GM12873 (cell line): ENCODE measurements around the gene CCDC9B.

Source experiments
- TF ChIP-seq, protein P1 (sequence below): IDR thresholded peaks from 2 replicates; pipeline ENCODE4 v1.5.1; 2012; ENCODE audit warnings: low read depth, mild to moderate bottlenecking, moderate library complexity, low read length, control low read depth; ENCODE audit not compliant: insufficient read depth; ENCODE audit errors: missing control alignments

The CCDC9B gene

DNA sequence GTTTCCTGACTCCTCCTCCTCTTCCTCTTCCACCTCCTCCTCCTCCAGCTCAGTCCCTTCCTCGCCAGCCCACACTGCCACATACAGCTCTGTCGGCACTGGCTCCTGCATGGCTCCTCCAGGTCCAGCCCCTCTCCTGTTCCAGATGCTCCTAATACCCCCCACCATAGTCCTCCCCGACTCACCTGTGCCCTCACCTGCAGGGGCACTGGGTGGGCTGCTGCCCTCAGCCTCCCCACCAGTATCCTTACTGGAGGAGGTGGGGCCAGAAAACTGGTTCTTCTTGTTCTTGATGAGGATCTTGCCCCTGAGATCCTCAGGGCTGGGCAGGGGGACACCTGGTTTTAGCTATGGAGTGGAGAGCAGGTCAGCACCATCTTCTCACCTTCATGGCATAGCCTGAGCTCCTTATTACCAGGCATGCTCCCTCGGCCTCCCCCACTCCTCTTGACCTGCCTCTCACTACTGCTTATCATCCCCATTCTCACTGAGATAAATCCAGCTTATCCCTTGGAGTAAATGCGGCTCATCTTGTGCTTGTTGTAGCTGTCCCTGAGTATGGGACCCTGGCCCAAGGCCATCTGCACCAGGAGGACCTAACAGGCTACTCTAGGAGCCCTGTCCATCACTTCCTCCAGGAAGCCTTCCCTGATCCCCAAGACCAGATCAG, 44.0 kb downstream of the CCDC9B start:
- TF ChIP-seq, protein P1, sequence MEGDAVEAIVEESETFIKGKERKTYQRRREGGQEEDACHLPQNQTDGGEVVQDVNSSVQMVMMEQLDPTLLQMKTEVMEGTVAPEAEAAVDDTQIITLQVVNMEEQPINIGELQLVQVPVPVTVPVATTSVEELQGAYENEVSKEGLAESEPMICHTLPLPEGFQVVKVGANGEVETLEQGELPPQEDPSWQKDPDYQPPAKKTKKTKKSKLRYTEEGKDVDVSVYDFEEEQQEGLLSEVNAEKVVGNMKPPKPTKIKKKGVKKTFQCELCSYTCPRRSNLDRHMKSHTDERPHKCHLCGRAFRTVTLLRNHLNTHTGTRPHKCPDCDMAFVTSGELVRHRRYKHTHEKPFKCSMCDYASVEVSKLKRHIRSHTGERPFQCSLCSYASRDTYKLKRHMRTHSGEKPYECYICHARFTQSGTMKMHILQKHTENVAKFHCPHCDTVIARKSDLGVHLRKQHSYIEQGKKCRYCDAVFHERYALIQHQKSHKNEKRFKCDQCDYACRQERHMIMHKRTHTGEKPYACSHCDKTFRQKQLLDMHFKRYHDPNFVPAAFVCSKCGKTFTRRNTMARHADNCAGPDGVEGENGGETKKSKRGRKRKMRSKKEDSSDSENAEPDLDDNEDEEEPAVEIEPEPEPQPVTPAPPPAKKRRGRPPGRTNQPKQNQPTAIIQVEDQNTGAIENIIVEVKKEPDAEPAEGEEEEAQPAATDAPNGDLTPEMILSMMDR, result no peak

DNA sequence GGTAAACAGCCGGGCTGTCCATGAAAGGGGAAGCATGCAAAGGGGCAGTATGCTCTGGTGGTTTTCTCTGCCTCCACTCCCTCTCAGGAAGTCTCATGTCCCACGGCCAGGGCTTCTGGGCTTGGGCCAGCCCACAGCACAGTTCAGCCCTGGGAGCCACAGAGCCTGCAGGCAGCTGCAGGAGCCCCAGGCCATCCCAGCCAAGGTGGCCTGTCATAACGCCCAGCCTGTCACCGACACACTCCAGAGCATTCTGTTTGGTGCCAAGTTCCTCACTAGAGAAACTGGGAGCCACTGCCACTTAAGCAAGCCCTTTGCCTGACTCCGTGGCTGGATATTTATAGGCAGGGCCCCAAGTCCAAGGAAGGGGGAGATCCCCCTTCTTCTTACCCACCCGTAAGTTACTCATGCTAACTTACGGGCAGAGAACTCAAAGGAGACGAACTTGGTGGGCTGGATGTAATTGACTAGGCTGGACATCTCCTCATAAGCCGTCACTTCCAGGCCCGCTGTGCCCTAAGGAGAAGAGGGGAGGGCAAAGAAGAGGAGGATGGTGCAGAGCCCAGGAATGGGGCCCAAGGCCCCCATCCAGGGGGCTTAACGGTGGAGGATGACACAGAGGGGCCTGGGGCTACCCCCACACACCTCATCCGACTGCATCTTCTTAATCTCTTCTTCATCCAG, 44.7 kb downstream of the CCDC9B start:
- TF ChIP-seq, protein P1, result no peak

DNA sequence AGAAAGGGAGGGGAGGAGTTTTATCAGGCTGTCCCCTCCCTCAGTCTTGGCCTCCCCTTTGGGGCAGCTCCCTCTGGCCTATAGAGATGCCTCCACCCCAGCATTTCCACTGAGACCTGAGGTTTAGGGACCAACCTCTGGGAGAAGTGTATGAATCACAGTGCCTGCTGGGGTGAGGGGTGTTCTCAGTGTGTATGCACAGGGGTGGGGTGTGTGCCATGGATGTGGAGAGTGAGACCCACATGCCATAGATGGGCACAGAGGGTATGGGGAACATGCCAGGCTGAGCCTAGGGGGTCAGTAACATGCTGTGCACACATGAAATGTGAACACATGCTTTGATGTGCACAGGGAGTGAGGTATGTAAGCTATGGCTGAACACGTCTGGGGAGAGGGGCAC, 45.4 kb downstream of the CCDC9B start:
- TF ChIP-seq, protein P1, result no peak

DNA sequence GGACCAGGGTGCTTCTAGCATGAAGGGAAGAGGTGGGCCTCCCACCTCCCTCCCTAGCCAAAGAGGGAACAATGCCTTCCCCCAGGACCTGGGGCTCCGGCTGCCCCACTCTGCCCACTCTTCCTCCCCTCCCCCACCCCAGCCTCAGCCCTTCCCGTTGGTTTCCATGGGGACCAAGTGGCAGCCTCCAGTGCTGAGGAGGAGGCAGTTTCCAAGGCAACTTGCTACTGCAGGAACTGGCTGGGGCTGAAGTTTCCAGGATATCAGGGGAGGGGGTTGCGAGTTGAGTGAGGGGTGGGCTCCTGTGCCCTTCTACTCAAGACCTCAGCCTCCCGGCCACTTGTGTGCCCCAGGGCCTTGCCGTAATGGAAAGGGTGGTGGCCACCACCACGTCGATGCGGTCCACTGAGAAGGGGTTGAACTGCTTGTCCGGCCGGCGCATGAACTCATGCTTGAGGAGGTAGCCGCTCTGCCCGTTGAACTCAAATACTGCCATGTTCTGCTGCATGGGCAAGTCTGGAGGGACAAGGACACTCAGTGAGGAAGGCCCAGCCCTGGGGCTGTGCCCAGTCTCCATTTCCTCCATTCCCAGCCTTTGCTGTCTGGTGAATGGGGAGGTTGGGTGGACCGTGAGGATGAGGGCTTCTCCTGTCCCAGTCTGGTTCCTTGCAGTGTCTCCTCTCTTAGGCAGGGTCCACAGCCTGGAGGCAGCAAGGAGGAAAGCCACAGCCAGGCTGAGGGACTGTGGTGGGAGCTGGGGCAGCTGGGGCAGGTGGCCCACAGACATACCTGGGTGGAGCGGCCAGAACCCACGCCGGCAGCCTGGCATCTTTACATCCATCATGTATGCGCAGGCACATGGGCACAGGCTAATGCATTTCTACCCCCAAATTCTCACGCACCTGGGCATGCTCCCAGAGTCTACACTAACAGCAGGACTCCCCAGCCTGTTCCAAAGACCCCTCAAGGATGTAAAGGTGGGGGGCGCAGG, 46.5 kb downstream of the CCDC9B start:
- TF ChIP-seq, protein P1, result no peak

DNA sequence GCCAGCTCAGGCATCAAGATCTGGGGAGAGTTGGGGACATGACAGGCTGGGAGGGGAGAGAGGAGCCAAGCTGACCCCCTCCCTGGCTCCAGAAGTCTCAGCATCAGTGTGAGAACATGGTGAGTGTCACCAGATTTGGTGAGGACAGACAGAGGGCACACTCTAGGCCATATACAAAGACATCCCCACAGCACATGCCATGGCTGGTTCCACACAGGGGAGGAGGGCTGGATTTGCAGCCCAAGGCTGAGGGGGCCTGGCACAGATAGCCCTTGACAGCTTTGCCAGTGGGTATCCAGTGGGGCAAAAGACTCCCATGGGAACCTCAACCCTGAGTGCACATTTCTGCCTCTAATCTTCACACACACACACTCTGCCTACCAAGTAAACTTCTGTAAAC, 47.7 kb downstream of the CCDC9B start:
- TF ChIP-seq, protein P1, result no peak

DNA sequence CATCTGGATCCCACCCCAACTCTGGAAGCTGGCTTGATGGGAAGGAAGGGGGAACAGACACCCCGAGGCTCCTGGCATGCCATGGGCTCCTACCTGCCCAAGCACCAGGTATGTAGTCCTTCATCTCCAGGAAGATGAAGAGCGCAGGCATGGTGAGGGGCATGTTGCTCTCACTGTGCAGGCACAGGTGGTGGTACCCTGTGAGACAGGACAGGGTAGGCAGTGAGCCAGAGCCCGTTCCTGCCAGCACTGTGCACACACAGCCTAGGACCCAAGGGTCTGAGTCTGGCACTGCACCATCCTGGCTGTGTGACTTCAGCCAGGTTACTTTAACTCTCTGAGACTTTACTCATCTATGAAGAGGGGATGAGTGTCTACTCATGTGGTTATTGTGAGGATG, 48.5 kb downstream of the CCDC9B start:
- TF ChIP-seq, protein P1, result no peak
